Measurements from ENCODE around the gene UNC5C. TPM values are rescaled to one million over a fixed set of nuclear protein-coding genes. Genes with fewer than 3 reads are reported as not detected.

Gene UNC5C
- polyA plus RNA-seq, 1 of the 3 experiments (the other 2 are of a cell fraction), result 3.3 TPM

DNA sequence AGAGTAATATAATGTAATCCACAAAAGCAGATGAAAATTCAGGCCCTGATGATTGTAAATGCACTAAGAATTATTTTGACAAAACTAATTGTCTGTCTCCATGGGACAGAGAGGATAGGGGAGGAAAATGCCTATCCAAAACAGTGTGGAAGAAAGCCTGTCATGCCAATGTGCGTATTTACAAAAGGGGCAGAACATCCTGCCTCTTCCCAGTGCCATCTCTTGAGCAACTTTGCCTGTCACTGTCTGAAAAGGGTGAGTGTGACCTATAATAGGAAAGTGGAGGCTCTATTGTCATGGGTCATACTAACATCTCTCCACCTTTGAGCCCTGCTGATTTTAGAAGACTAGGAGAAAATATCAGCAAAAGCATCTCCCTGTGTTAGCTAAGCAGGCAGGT is 264.1 kb downstream of the UNC5C start:
- Histone ChIP-seq H3K27ac (ENCODE audit: low read depth in 2 of 2, low read length in 1 of 2) (no peak overlapping the region; a peak in 1 of 4 replicates), H4K20me1 (ENCODE audit: insufficient read depth) (no peaks in the 10 kb centered on the region), H3K4me3 (ENCODE audit: low read depth in 2 of 2, low read length in 1 of 2) (no peak overlapping the region), H3K4me2 (no peak overlapping the region), H2AFZ (ENCODE audit: low read depth) (no peak overlapping the region), H3K9me2 (no peaks in the 10 kb centered on the region), H3K4me1 (ENCODE audit: control insufficient read depth in 1 of 2, insufficient read depth in 2 of 2, low read depth in 1 of 2, low read length in 1 of 2) (peaks cover 6 to 10% of the 10 kb centered on the region in 2 experiments; a peak in 2 of 4 replicates), H3F3A (replicated peaks; ENCODE audit: insufficient read depth) (no peaks in the 10 kb centered on the region), H3K9ac (no peak overlapping the region), H3K79me2 (ENCODE audit: insufficient read depth) (no peaks in the 10 kb centered on the region), H3K27me3 (ENCODE audit: insufficient read depth) (no peaks in the 10 kb centered on the region), H3K9me3 (no peaks in the 10 kb centered on the region), H3K36me3 (replicated peaks in 1 of 2; ENCODE audit: control insufficient read depth in 1 of 2, insufficient read depth in 2 of 2, low read length in 1 of 2) (peaks cover 0 to 9% of the 10 kb centered on the region in 2 experiments)
- TF ChIP-seq TCF12 (IDR thresholded peaks at IDR 0.05) (no peak), SMC3 (IDR thresholded peaks at IDR 0.05; ENCODE audit: low read depth, low read length) (no peak), MXI1 (IDR thresholded peaks at IDR 0.05; ENCODE audit: low read depth, low read length) (no peak), FOSL2 (IDR thresholded peaks at IDR 0.05; ENCODE audit: borderline replicate concordance, low read depth) (no peak), TAF1 (IDR thresholded peaks at IDR 0.05; ENCODE audit: borderline replicate concordance, low read depth, low read length) (no peak), JUND (IDR thresholded peaks at IDR 0.05) (no peak), GABPA (IDR thresholded peaks at IDR 0.05; ENCODE audit: low read depth) (no peak), RCOR1 (IDR thresholded peaks at IDR 0.05; ENCODE audit: low read length) (no peak), YY1 (IDR thresholded peaks at IDR 0.05; ENCODE audit: low read depth) (no peak)
- TF ChIP-seq, protein P1, sequence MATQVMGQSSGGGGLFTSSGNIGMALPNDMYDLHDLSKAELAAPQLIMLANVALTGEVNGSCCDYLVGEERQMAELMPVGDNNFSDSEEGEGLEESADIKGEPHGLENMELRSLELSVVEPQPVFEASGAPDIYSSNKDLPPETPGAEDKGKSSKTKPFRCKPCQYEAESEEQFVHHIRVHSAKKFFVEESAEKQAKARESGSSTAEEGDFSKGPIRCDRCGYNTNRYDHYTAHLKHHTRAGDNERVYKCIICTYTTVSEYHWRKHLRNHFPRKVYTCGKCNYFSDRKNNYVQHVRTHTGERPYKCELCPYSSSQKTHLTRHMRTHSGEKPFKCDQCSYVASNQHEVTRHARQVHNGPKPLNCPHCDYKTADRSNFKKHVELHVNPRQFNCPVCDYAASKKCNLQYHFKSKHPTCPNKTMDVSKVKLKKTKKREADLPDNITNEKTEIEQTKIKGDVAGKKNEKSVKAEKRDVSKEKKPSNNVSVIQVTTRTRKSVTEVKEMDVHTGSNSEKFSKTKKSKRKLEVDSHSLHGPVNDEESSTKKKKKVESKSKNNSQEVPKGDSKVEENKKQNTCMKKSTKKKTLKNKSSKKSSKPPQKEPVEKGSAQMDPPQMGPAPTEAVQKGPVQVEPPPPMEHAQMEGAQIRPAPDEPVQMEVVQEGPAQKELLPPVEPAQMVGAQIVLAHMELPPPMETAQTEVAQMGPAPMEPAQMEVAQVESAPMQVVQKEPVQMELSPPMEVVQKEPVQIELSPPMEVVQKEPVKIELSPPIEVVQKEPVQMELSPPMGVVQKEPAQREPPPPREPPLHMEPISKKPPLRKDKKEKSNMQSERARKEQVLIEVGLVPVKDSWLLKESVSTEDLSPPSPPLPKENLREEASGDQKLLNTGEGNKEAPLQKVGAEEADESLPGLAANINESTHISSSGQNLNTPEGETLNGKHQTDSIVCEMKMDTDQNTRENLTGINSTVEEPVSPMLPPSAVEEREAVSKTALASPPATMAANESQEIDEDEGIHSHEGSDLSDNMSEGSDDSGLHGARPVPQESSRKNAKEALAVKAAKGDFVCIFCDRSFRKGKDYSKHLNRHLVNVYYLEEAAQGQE (IDR thresholded peaks at IDR 0.05; ENCODE audit: low read depth, low read length), result no peak
- TF ChIP-seq, protein P2, sequence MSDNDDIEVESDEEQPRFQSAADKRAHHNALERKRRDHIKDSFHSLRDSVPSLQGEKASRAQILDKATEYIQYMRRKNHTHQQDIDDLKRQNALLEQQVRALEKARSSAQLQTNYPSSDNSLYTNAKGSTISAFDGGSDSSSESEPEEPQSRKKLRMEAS (IDR thresholded peaks at IDR 0.05; ENCODE audit: low read depth), result no peak
- TF ChIP-seq, protein P3, sequence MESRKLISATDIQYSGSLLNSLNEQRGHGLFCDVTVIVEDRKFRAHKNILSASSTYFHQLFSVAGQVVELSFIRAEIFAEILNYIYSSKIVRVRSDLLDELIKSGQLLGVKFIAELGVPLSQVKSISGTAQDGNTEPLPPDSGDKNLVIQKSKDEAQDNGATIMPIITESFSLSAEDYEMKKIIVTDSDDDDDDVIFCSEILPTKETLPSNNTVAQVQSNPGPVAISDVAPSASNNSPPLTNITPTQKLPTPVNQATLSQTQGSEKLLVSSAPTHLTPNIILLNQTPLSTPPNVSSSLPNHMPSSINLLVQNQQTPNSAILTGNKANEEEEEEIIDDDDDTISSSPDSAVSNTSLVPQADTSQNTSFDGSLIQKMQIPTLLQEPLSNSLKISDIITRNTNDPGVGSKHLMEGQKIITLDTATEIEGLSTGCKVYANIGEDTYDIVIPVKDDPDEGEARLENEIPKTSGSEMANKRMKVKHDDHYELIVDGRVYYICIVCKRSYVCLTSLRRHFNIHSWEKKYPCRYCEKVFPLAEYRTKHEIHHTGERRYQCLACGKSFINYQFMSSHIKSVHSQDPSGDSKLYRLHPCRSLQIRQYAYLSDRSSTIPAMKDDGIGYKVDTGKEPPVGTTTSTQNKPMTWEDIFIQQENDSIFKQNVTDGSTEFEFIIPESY (IDR thresholded peaks at IDR 0.05; ENCODE audit: borderline replicate concordance, low read depth), result no peak
- DNase-seq, result no peak
- ChIA-PET CTCF (no interaction called here), POLR2A (no interaction called here)
- 100% methylated on average over 1 of the region's 1 CpG for WGBS (ENCODE audit: low lambda C conversion rate)

DNA sequence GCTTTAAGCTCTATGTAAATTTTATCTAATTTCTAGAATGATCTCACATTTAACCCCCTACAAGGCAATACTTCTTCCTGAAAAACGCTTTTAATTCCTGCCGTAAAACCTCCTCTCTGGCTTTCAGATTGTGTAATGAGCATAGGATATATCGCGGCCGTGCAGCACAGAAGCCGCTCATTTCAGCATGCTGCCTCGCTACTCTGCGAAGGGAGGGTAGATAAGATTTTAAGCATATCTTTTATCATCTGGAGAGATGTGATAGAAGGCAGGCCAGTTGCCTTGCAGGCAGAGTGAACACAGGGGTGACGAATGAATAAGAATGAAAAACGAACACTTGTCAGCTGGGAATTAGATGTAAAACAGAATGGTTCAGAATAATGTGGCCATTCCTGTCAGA is 265.5 kb downstream of the UNC5C start:
- Histone ChIP-seq H2AFZ (ENCODE audit: low read depth) (no peak overlapping the region), H4K20me1 (ENCODE audit: insufficient read depth) (no peaks in the 10 kb centered on the region), H3F3A (replicated peaks; ENCODE audit: insufficient read depth) (no peaks in the 10 kb centered on the region), H3K4me1 (ENCODE audit: control insufficient read depth in 1 of 2, insufficient read depth in 2 of 2, low read depth in 1 of 2, low read length in 1 of 2) (peaks cover 0 to 11% of the 10 kb centered on the region in 2 experiments; a peak in 1 of 4 replicates), H3K27ac (ENCODE audit: low read depth in 2 of 2, low read length in 1 of 2) (peak overlapping the region in 1 of 2 experiments; percentile 39; a peak in 2 of 4 replicates), H3K4me2 (no peak overlapping the region), H3K79me2 (ENCODE audit: insufficient read depth) (no peaks in the 10 kb centered on the region), H3K9me2 (no peaks in the 10 kb centered on the region), H3K27me3 (ENCODE audit: insufficient read depth) (no peaks in the 10 kb centered on the region), H3K9me3 (no peaks in the 10 kb centered on the region), H3K9ac (no peak overlapping the region), H3K36me3 (replicated peaks in 1 of 2; ENCODE audit: control insufficient read depth in 1 of 2, insufficient read depth in 2 of 2, low read length in 1 of 2) (peaks cover 0 to 7% of the 10 kb centered on the region in 2 experiments), H3K4me3 (ENCODE audit: low read depth in 2 of 2, low read length in 1 of 2) (no peak overlapping the region)
- WGBS (ENCODE audit: low lambda C conversion rate), result 81% methylated on average over 10 of the region's 10 CpGs
- ChIA-PET CTCF (interaction anchor here (0.7 kb wide), 1 partner anchor 96 kb away, joined by 3 read pairs; no protein-coding TSS in a partner anchor), POLR2A (no interaction called here)
- peak; percentile 27 for DNase-seq
- 0 out of 2 replicates have a peak, but pooled peaks have one; percentile 9 for TF ChIP-seq TCF12 (IDR thresholded peaks at IDR 0.05)
- no peak for TF ChIP-seq SMC3 (IDR thresholded peaks at IDR 0.05; ENCODE audit: low read depth, low read length)
- no peak for TF ChIP-seq SIN3A (IDR thresholded peaks at IDR 0.05; ENCODE audit: borderline replicate concordance, low read depth, low read length)
- peak; percentile 55; the same call in 1 of the 2 replicates for TF ChIP-seq MXI1 (IDR thresholded peaks at IDR 0.05; ENCODE audit: low read depth, low read length)
- no peak for TF ChIP-seq MEF2A (IDR thresholded peaks at IDR 0.05; ENCODE audit: borderline replicate concordance, low read depth)
- peak; percentile 99 for TF ChIP-seq GATA2 (CRISPR knock-in tag; IDR thresholded peaks at IDR 0.05)
- TF ChIP-seq CHD2 (IDR thresholded peaks at IDR 0.05; ENCODE audit: low read length, partially characterized antibody), result peak; percentile 27
- TF ChIP-seq GABPA (IDR thresholded peaks at IDR 0.05; ENCODE audit: low read depth), result no peak
- peak in 1 of 2 experiments; percentile 89; a peak in 2 of 4 replicates for TF ChIP-seq EP300 (IDR thresholded peaks at IDR 0.05; ENCODE audit: borderline replicate concordance in 1 of 2, low read depth in 1 of 2, low read length in 1 of 2)
- TF ChIP-seq FOXJ3 (CRISPR knock-in tag; IDR thresholded peaks at IDR 0.05), result peak; percentile 48; the same call in 1 of the 2 replicates
